ENCODE results near the gene FRMD3.

- TF ChIP-seq EZH2phosphoT487 (IDR thresholded peaks at IDR 0.05; ENCODE audit: borderline replicate concordance) (no peak), CTCF (conservative IDR thresholded peaks at IDR 0.05; ENCODE audit: low read length) (no peak)
Measured at GRCh38 chr9:83508067-83508466, 30.1 kb downstream of the FRMD3 start.
